Pulmonary artery endothelial cell (primary cell): ENCODE measurements around the gene ARHGEF18. TPM values are rescaled to one million over a fixed set of nuclear protein-coding genes. Genes with fewer than 3 reads are reported as not detected.
"Not testable (repeated sequence)": the region's sequence is repeated elsewhere in the genome, so short reads cannot be mapped to it uniquely, and the experiment has no call there.

Experiments used
- DNase-seq: peaks from one replicate; pipeline ENCODE4 v3.0.0-alpha.2; 2011; ENCODE audit warnings: low read depth, low spot score
- total RNA-seq: library from RNA; depleted of rRNA; stranded (reverse); fragments of >200 nt; gene quantifications from 2 replicates; pipeline ENCODE4 v1.2.3, GENCODE V29; 2014

The ARHGEF18 gene
- total RNA-seq, 1 donor from 2014 or later = 28.3 TPM

GRCh38 chr19:7346997-7347396, 1.7 kb upstream of the ARHGEF18 start:
- not testable (repeated sequence) for DNase-seq

GRCh38 chr19:7349231-7349591, 474 bp downstream of the ARHGEF18 start:
- DNase-seq = no peak

- DNase-seq = no peak
These were observed 1.4 kb downstream of the ARHGEF18 start for GRCh38 chr19:7349961-7350711.

GRCh38 chr19:7351861-7352260, 3.1 kb downstream of the ARHGEF18 start:
- DNase-seq = no peak

GRCh38 chr19:7355151-7355820, 6.5 kb downstream of the ARHGEF18 start:
- DNase-seq = no peak

- no peak for DNase-seq
These were observed 7.1 kb downstream of the ARHGEF18 start for GRCh38 chr19:7355871-7356270.

- no peak for DNase-seq
These were observed 8.3 kb downstream of the ARHGEF18 start for GRCh38 chr19:7356899-7357627.

GRCh38 chr19:7358102-7358597, 9.4 kb downstream of the ARHGEF18 start:
- no peak for DNase-seq

- DNase-seq = no peak
These were observed 11.8 kb downstream of the ARHGEF18 start for GRCh38 chr19:7360393-7360984.

GRCh38 chr19:7363225-7363624, 14.5 kb downstream of the ARHGEF18 start:
- no peak for DNase-seq

- no peak for DNase-seq
These were observed 18.1 kb downstream of the ARHGEF18 start for GRCh38 chr19:7366701-7367420.

- no peak for DNase-seq
These were observed 19.7 kb downstream of the ARHGEF18 start for GRCh38 chr19:7368456-7368855.

- DNase-seq = not testable (repeated sequence)
These were observed 20.1 kb downstream of the ARHGEF18 start for GRCh38 chr19:7368866-7369265.

GRCh38 chr19:7370546-7370945, 21.8 kb downstream of the ARHGEF18 start:
- DNase-seq = no peak

GRCh38 chr19:7371001-7371400, 22.3 kb downstream of the ARHGEF18 start:
- no peak for DNase-seq

GRCh38 chr19:7372810-7373209, 24.1 kb downstream of the ARHGEF18 start:
- no peak for DNase-seq

GRCh38 chr19:7373862-7374261, 25.1 kb downstream of the ARHGEF18 start:
- no peak for DNase-seq

- no peak for DNase-seq
These were observed 27.6 kb downstream of the ARHGEF18 start for GRCh38 chr19:7376151-7376852.

GRCh38 chr19:7377196-7377595, 28.5 kb downstream of the ARHGEF18 start:
- DNase-seq = no peak

GRCh38 chr19:7381073-7381390, 32.3 kb downstream of the ARHGEF18 start:
- DNase-seq = no peak

- no peak for DNase-seq
These were observed 34.0 kb downstream of the ARHGEF18 start for GRCh38 chr19:7382694-7383093.
